ENCODE measurements around the gene ARHGAP4. TPM values are rescaled to one million over a fixed set of nuclear protein-coding genes. Genes with fewer than 3 reads are reported as not detected.
A peak's percentile ranks its signal among the peaks of the same experiment; 100 is the strongest.

ARHGAP4 gene
- total and polyA plus RNA-seq, 2 of the 4 experiments (the other 2 are of a cell fraction), result 0.18 to 0.72 TPM

- ATAC-seq (ENCODE audit: low read depth), result no peak
- 81% methylated on average over 4 of the region's 33 CpGs; no CpG with 5 or more reads in 1 of the 2 experiments for whole genome bisulfite sequencing, 2 experiments (ENCODE audit: extremely low coverage in 2 of 2, insufficient read length in 1 of 2)
- in situ Hi-C loops (cut with MboI; ENCODE audit: low sequenced_read_pairs), result no loop called here
Measured at GRCh38 chrX:153953892-153954557, 28.0 kb upstream of the ARHGAP4 start.

More at GRCh38 chrX:153953892-153954557, 28.0 kb upstream of the ARHGAP4 start:
- no peak overlapping the region for H3K56ac ChIP-seq (ENCODE audit: extremely low read depth, insufficient read depth, low read length)
- no peaks in the 10 kb centered on the region for H3K9me3 ChIP-seq (ENCODE audit: control insufficient read depth, insufficient read depth, low read length)
- no peak overlapping the region for H3K4me2 ChIP-seq (ENCODE audit: low read depth, low read length)
- no peak overlapping the region for H3K4ac ChIP-seq (ENCODE audit: low read depth, low read length)
- no peaks in the 10 kb centered on the region for H4K20me1 ChIP-seq (ENCODE audit: insufficient read depth, low read length)
- no peak overlapping the region for H3K18ac ChIP-seq (ENCODE audit: low read depth, low read length)
- H3K27me3 ChIP-seq (ENCODE audit: control insufficient read depth, insufficient read depth, low read length), result no peaks in the 10 kb centered on the region
- no peak overlapping the region for H4K91ac ChIP-seq (ENCODE audit: insufficient read depth, low read depth, low read length)
- H2BK15ac ChIP-seq (ENCODE audit: low read depth, low read length), result no peak overlapping the region
- no peak overlapping the region for H2AFZ ChIP-seq (replicated peaks; ENCODE audit: low read length, poor library complexity)
- dilution Hi-C loops (cut with HindIII; ENCODE audit: low sequenced_read_pairs, unreplicated experiment) (no loop called here), intact Hi-C loops (cut with micrococcal nuclease) (loop anchor here (1.0 kb wide), 1 partner anchor 190 kb away; the partner anchor contains the start of gene PLXNB3)
- H3K4me1 ChIP-seq (ENCODE audit: control insufficient read depth, insufficient read depth, low read length), result peaks cover 4% of the 10 kb centered on the region
- peaks cover 79% of the 10 kb centered on the region for H3K36me3 ChIP-seq (ENCODE audit: control insufficient read depth, insufficient read depth, low read length)
- CTCF ChIA-PET, result no interaction called here
- no peak overlapping the region for H4K5ac ChIP-seq (ENCODE audit: low read depth, low read length)
- no peaks in the 10 kb centered on the region for H3K9me1 ChIP-seq (ENCODE audit: insufficient read depth, low read length)
- H4K8ac ChIP-seq (ENCODE audit: low read depth in 2 of 2, low read length in 2 of 2), result no peak overlapping the region
- H2BK120ac ChIP-seq (ENCODE audit: low read depth, low read length), result no peak overlapping the region
- peak overlapping the region; percentile 45 for H2AK9ac ChIP-seq (replicated peaks; ENCODE audit: low read depth, low read length, poor library complexity)
- H3K4me3 ChIP-seq (ENCODE audit: insufficient read depth, low read depth, low read length), result no peak overlapping the region
- no peak overlapping the region for H3K14ac ChIP-seq (replicated peaks; ENCODE audit: low read depth, low read length)
- TF ChIP-seq ELK1 (IDR thresholded peaks at IDR 0.05; ENCODE audit: borderline replicate concordance, low read depth, low read length) (no peak), MAFK (IDR thresholded peaks at IDR 0.05; ENCODE audit: low read depth, low read length) (no peak), USF2 (IDR thresholded peaks at IDR 0.05; ENCODE audit: low read depth, low read length) (no peak), SMC3 (IDR thresholded peaks at IDR 0.05; ENCODE audit: low read depth, low read length) (no peak), NFE2L2 (IDR thresholded peaks at IDR 0.05; ENCODE audit: low read depth, low read length) (no peak), MAZ (IDR thresholded peaks at IDR 0.05; ENCODE audit: borderline replicate concordance, low read depth, low read length) (no peak), CEBPB (IDR thresholded peaks at IDR 0.05; ENCODE audit: low read depth, low read length) (no peak), FOS (IDR thresholded peaks at IDR 0.05; ENCODE audit: low read depth, low read length) (no peak), MXI1 (IDR thresholded peaks at IDR 0.05; ENCODE audit: borderline replicate concordance, low read depth, low read length) (no peak), RCOR1 (IDR thresholded peaks at IDR 0.05; ENCODE audit: insufficient replicate concordance, low read length) (no peak), CHD1 (IDR thresholded peaks at IDR 0.05; ENCODE audit: low read depth, low read length) (no peak), RAD21 (IDR thresholded peaks at IDR 0.05; ENCODE audit: low read length) (no peak), CTCF (conservative IDR thresholded peaks at IDR 0.05; ENCODE audit: low read depth, low read length) (no peak), POLR2A (IDR thresholded peaks at IDR 0.05; ENCODE audit: low read depth, low read length) (no peak), BHLHE40 (IDR thresholded peaks at IDR 0.05; ENCODE audit: low read depth, low read length) (no peak), RFX5 (IDR thresholded peaks at IDR 0.05; ENCODE audit: low read depth, low read length) (no peak)
- BruUV-seq (replicated peaks), result no TSS peak
- DNase-seq, result no peak
- H2AK5ac ChIP-seq (ENCODE audit: low read depth, low read length), result no peak overlapping the region
- H3K9ac ChIP-seq (ENCODE audit: low read depth, low read length), result no peak overlapping the region
- no peak overlapping the region for H3K27ac ChIP-seq (ENCODE audit: insufficient read depth, low read length)
- peaks cover 0 to 6% of the 10 kb centered on the region in 2 experiments; a peak in 2 of 4 replicates for H3K79me1 ChIP-seq (ENCODE audit: low read depth in 1 of 2, low read length in 2 of 2)
- no peak overlapping the region for H3K23ac ChIP-seq (ENCODE audit: low read depth, low read length)
- H2BK20ac ChIP-seq (ENCODE audit: low read depth, low read length), result no peak overlapping the region
- H2BK5ac ChIP-seq (ENCODE audit: low read depth, low read length, poor library complexity, severe bottlenecking), result no peak overlapping the region
- POLR2A ChIA-PET (ENCODE audit: unreplicated experiment), result no interaction called here

All from IMR-90 (cell line).